SK-MEL-5 (cell line): ENCODE data around the gene IGDCC3. TPM values are rescaled to one million over a fixed set of nuclear protein-coding genes. Genes with fewer than 3 reads are reported as not detected.
"Not testable (repeated sequence)": the region's sequence is repeated elsewhere in the genome, so short reads cannot be mapped to it uniquely, and the experiment has no call there.

Experiments used
- DNase-seq: peaks from one replicate; pipeline ENCODE4 v3.0.0-alpha.2; 2016; ENCODE audit warnings: low read depth, low spot score
- in situ Hi-C: cut with HindIII; loops from 2 replicates; pipeline ENCODE4 v1.10.0; 2016; ENCODE audit warnings: low sequenced_read_pairs, high pct_unique_total_duplicates, low pct_unique_long_range_greater_than_20kb
- total RNA-seq: library from RNA; depleted of rRNA; stranded (reverse); fragments of >200 nt; shearing (Covaris generic); gene quantifications from 2 replicates; pipeline ENCODE4 v1.2.3, GENCODE V29; 2014

Gene IGDCC3
- total RNA-seq, 1 experiment from 2014 or later = 0.13 TPM

DNA sequence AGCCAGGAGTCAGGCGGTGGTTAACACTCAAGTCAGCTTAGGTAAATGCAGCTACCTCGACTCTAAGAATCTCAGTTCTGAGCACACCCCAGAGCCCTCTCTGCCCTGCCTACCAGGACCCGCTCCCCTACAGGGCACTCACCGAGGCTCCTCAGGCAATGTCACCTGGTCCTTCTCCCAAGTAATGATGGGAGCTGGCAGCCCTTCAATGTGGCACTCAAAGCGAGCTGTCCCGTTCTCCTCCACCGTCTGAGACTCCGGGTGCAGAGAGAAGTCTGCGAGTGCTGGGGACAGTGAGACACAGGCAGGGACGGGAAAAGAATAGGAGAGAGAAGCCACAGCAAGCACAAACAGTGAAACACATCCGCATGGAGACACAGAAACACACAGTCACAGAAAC is 32.2 kb upstream of the IGDCC3 start:
- in situ Hi-C loops = no loop called here
- DNase-seq = no peak

DNA sequence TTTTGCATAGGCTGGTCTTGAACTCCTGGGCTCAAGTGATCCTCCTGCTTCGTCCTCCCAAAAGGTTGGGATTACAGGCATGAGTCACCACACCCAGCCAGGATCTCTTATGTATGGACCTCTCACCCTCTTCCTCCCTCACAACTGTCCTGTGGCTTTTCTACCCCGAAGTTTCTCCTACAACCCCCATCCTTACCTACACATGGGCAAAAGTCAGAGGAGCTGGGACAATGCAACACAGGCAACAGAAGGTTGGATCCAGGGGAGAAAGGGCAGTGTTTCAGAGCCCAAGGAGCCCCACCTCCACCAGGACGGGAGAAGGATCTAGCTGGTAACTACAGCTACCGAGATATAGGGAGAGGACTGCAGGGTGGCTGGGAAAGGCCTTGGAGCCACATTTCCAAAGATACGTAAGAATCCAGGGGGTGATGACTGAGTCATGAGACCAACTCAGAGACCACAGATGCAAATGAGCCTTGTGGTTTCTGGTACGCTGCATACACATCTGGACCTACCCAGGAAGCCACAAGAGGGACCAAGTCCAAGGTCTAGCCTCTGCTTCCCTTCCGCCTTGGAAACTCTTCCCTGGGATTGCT is 31.3 kb upstream of the IGDCC3 start:
- DNase-seq = peak; percentile 69
- in situ Hi-C loops = no loop called here

GRCh38 chr15:65408324-65409035 is 30.7 kb upstream of the IGDCC3 start:
- in situ Hi-C loops = no loop called here
- no peak for DNase-seq

DNA sequence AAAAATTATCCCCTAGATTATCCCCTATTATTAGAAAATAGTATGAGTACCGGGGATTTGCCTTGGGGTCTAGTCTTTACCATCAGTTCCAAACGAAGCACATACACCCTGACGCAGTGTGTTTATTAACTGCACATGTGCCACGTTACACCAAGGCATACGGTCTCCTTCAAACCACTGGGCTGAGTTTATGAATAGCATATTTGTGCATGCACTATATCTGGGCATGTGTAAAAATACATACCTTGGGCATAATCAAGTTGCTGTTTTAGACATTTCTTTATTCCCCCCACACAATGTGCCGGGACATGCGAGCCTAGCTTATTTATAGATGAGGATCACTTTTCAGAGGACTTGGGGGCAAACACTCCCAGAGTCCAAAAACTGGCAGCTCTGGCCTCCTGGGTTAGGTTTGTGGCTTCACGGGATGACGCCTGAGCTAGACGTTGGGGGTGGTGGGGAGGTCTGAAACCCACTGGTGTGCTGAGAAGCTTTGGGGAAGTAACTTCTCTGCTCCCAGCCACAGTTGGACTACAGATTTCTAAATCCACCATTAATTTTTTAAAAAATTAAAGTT is 28.7 kb upstream of the IGDCC3 start:
- DNase-seq = no peak
- in situ Hi-C loops = no loop called here

DNA sequence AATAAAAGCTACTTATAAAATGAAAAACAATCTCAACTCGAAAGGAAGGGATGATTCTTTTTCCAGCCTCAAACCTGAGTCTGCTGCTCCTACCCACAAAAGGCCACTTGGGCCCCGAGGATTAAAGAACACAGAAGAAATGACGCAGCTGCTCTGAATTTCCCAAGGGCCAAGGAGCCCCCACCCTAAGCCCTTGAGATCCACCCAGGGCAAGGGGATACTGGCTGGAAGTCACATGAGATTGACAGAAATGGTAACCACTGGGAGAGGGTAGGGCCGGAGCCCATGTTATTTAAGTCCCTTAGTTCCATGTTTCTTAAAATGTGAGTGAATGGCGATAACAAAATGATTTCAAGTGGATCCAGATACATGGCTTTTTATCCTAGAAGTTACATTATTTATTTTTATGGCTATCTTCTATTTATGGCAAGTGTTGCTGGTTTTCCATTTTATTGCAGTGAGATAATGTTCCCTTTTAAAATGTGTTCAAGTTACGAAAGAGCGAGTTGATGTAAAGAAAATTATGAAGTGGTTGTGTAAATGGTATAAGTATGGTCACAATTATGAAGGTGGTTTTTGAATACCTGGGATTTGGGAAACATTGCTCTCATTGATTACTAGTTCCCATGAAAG is 28.1 kb upstream of the IGDCC3 start:
- DNase-seq = peak; percentile 48
- in situ Hi-C loops = no loop called here

- DNase-seq = no peak
- in situ Hi-C loops = no loop called here
Observed at GRCh38 chr15:65404186-65404872, 26.5 kb upstream of the IGDCC3 start.

DNA sequence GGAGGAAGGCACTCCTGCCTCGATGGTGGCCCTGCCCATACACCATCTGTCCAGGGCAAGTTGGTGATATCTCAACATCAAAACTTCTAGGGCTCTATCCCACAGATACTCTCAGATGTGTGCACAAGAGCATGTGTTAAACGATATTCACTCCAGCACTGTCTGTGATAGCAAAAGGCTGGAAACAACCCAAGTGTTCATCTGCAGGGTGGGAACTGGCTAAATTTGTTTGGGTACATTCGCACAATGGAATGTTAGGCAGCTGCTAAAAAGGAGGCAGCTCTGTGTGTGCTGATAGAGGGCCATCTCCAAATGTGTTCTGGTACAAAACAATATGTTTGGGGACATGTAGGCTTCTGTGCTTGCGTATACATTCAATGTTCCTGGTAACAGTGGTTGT is 25.2 kb upstream of the IGDCC3 start:
- no peak for DNase-seq
- in situ Hi-C loops = no loop called here

- in situ Hi-C loops = no loop called here
- no peak for DNase-seq
Observed at GRCh38 chr15:65401611-65402240, 23.9 kb upstream of the IGDCC3 start.

DNA sequence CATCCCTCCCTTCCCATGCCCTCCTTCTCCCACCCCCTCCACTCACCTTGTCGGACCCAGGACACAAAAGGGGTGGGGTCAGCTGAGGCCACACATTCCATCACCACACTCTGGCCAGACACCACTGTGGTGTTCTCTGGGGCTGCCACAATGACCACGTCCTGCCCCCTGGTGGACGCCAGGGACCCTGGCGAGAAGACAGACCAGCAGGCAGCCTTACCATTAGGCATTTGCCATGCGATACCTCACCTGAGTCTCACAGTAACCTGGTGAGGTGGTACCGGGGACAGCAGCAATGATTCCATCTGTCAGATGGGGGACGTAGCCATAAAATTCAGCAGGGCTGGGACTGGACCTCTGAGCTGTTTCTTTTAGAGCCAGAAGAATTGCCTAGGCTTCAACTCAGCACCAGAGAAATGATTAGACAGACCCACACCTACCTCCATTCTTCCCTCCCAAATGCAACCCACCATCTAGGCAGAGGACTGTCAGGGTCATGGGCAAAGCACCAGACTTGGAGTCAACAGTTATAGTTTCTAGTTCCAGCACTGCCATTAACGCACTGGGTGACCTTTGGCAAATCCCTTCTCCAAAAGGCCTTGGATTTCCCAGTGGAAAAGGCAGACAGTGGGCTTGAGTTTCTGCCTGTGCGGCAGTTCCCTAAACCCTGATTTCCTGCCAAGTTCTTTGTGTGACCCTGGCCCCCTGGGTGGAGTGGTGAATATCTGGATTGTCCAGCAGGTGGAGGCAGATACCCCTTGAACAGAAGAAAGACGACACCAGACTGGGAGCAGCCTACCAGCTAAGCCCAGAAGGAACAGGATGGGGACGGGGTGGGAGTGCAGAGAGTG is 23.2 kb upstream of the IGDCC3 start:
- in situ Hi-C loops = no loop called here

GRCh38 chr15:65399997-65400396 is 22.2 kb upstream of the IGDCC3 start:
- in situ Hi-C loops = no loop called here
- DNase-seq = no peak

More for the DNA sequence above, 23.2 kb upstream of the IGDCC3 start:
- DNase-seq = peak; percentile 86

- in situ Hi-C loops = no loop called here
Observed at GRCh38 chr15:65399001-65399706, 21.4 kb upstream of the IGDCC3 start.

GRCh38 chr15:65398486-65398885 is 20.7 kb upstream of the IGDCC3 start:
- in situ Hi-C loops, DNase-seq: not testable (repeated sequence)

More at GRCh38 chr15:65399001-65399706, 21.4 kb upstream of the IGDCC3 start:
- no peak for DNase-seq

DNA sequence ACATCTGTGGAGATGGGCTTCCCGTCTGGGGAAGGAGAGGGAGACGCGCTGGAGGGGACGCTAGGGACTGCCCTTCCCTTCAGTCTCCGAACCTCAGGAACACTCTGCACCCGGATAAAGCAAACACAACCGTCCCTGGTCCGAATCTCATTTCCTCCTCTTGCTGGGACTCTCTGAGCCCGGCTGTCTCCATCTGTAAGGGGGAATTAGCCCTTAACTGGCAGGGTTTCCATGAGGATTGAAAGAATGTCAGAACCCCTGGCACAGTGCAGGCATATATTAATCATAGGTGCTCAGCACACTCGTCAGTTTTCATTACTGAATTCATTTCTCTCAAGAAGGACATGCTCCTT is 19.1 kb upstream of the IGDCC3 start:
- no peak for DNase-seq
- in situ Hi-C loops = no loop called here

DNA sequence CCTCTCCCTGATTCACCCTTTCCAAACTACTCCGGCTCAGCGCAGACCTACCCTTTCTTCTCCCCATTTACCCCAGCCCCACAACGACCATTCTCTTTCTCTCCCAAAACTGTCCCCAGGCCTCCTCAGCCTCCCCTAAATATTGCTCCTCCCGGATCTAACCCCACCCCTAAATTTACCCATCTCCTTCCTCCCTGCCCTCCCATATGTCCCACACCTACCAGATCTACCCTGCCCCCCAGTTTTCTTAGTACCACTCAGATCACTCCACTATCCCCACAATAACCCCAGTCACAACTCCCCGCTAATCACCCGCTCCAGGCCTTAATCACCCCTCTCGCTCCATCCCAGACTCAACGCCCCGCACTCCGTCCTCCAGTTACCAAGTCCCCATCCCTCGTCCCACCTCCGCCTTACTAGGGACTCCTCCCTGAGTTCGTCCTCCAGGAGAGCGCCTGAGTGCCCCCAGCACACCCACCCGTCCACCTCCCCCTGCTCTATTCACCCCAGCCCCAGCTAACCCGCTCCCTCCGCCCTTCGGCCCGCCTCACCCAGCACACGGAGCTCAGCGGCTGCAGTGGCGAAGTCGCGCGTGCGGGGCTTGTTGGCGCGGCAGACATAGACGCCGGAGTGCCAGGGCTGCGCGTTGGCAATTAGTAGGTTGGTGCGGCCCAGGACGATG is 18.6 kb upstream of the IGDCC3 start:
- DNase-seq = no peak
- in situ Hi-C loops = no loop called here

GRCh38 chr15:65395567-65396202 is 17.9 kb upstream of the IGDCC3 start:
- in situ Hi-C loops = no loop called here

More at GRCh38 chr15:65395567-65396202, 17.9 kb upstream of the IGDCC3 start:
- DNase-seq = no peak
